Suppressor macrophage (primary cell): ENCODE measurements around the gene RBSN.

Source experiments
- DNase-seq, 4 experiments: peaks; one replicate each; pipeline ENCODE4 v3.0.0-alpha.2; 2020 to 2022

Gene RBSN

GRCh38 chr3:15056676-15057404 lies 42.1 kb downstream of the RBSN start:
- DNase-seq = no peak

DNA sequence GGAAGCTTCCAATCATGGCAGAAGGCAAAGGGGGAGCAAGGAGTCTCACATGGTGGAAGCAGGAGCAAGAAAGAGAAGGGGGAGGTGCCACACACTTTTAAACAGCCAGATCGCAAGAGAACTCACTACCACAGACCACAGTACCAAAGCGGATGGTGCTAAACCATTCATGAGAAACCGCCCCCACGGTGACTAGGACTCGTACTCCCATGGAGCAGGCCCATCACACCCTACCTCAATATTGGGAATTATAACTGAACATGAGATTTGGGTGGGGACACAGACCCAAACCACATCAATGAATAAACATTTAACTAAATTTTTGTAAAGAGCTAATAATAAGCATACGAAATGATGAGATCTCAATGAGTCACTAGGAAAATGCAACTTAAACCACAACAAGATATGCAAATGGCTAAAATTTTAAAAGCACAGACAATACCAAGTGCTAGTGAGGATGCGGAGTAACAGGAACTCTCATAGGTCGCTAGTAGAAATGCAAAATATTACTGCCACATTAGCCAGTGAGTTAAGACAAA lies 43.9 kb downstream of the RBSN start:
- DNase-seq = no peak

- no peak for DNase-seq
Measured at GRCh38 chr3:15053541-15053940, 45.4 kb downstream of the RBSN start.

DNA sequence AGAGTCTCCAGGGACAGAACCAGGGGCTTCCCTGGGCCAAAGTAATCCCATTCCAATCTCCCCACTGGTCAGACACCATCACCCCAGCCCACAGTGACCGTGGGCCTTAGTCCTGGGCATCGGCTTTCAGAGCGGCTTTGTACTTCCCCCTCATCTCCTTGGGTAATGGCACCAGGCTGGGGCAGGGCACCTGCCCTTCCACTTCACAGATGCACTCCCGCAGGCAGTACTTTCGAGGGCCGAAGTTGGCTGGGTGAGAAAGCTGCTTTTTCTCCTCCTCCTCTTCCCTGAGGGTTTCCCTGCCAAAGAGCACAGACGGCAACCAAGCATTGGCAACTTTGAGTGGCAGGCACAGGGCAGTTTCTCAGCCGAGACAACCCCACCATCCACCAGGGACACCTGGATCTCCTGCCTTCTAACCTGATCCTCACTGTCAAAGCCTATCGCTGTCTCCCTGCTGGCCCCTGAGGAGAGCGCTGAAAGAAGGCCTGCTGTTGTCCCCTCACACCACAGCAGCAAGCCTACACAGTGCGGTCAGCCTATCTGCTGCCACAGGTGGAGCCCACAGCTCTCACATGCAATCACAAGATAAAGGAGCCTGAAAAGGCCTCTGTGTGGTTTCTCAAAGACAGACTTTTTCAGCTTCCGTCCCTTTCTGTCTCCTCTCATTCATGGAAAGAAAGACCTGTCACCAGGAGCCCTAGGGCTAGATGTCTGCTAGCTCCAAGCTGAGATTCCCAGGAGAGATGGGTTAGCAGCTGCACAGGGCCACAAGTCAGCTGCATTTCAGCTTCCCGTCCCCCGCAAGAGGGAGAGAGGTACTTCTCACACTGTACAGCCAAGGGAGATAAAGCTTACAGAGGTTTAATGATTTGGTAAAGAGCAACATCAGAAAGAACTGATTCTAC lies 46.4 kb downstream of the RBSN start:
- DNase-seq = no peak

GRCh38 chr3:15051531-15051930 lies 47.4 kb downstream of the RBSN start:
- peak; percentile 52 to 67 (median 57) for DNase-seq

DNA sequence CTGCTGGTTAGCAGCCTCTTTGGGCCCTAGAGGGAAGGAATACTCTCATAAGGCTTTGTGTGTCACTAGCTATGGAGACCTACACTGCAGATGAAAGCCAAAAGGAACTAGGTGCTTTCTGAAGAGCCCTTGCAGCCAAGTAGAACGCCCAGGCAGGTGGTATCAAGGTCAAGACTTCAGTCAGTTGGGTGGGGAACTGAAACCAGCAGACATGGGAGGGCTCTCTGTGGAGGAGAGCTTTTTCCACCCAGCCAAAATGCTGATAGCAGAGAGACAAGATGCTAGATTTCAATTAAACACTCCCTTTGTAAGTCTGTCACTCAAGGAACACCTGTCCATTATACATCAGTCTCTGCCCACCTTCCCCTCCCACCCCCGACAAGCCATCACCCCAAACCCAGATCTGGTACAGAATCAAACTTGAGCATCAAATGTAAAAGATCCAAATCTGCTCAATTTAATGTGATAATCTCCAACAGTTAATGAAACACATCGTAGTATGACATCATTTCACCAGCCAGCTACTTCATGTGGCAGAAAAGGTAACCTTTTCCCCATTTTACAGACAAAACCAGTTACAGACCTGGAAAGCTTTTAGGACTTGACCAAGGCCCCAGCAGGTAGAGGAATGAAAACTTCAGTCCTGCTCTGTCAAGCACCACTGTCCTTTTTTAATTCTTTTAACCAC lies 48.4 kb downstream of the RBSN start:
- no peak for DNase-seq

DNA sequence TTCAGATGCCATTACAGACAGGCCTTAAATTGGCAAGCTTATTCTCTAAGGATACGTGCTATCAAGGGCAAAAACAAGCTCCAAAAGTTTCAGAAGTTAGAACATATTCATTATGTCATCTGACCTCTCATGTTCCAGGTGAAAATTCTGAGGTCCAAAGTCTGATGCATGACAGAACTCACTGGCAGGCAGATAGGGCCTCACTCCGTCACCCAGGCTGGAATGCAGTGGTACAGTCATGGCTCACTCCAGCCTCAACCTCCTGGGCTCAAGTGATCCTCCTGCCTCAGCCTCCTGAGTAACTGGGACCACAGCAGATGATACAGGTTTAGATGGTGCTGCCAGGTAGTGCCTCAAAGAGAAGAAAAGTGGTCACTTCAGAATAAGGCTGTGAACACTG lies 49.4 kb downstream of the RBSN start:
- no peak for DNase-seq

- no peak for DNase-seq
Measured at GRCh38 chr3:15045667-15046066, 53.3 kb downstream of the RBSN start.

DNA sequence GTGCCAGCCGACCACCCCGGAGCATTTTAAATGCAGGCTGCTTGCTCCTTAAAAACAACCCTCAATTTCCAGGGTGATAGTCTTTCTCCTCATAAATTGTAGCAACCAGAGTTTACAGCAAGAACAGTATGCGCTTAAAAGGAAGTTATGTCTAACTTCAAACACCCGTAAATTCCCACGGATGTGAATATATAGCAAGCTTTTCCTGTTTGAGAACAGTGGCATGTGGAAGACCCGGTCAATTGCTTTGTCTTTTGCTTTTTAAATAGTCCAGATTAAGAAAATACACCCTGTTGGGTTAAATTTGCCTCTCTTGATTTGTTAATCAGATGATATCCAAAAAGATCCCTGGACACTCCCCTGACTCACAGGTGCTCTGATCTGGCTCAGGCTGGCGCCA lies 54.6 kb downstream of the RBSN start:
- no peak for DNase-seq

DNA sequence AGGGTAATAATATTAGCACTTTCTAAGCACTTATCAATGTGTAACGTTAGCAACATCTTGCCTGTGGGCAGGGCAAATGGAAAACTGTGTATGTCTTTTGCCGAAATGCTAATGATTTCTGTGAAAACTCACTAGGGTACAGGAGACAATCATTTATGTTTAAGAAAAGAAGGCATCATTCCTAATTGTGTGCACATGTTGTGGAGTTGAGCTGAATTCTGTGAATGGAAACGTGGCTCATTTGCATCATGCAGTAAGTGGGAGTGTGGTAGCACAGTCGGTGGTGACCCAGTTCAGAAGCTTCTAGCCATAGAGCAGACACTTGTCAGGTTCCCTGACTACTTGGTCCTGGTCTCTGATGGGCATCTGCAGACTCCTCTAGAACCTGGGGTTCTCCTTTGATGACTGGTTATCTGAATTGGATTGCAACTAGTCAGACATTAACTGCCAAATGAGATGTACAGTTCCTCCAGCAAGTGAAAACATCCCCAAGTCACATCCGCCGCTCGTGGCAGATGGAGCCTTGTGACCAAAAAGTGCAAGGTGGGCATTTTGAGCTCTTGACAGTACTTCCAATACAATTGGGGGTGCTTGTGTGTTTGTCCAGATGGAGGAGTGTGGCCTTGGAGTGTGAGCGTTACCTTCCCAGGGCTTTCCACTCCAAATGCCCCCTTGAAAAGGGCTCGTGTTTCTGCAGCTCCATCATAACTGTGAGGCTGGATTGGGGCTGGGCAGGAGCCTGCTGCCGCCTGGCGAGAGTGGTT lies 55.4 kb downstream of the RBSN start:
- DNase-seq = no peak

- no peak for DNase-seq
Measured at GRCh38 chr3:15042936-15043335, 56.0 kb downstream of the RBSN start.

DNA sequence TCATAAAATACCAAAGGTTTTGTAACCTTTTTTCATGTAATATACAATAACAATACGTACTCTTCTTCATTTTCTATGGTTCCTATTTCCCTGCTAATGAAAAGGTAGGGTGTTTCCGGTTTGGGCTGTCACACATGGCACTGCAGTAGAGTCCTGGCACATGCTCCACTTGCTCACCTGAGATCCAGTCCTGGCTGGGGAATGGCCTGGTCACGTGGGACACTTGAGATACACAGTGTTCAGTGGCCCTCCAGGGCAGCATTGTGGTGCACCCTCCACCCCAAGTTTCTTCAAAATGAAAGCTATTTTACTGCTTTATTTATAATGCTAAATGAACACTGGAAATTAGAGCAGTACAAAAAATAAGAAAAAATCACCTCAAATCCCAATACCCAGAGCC lies 57.0 kb downstream of the RBSN start:
- DNase-seq = no peak

GRCh38 chr3:15040844-15041243 lies 58.1 kb downstream of the RBSN start:
- no peak for DNase-seq

DNA sequence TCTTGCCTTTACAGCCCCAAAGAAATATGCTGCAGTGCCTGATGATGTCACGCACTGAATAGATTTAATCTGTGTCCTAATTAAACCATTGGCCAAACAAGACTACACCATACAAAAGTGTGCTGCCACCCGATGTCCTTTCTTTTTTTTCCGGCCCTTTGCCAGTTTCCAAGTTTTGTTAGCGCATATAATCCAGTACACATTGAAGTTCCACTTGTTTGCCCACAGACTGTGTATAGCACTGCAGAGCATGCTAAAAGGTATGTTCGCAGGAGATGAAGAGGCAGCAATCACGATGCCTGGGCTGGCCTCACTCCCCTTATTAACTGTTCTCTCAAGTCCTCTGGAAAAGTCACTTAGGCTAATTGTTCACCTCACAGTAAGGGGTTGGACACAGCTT lies 60.6 kb downstream of the RBSN start:
- DNase-seq = no peak

DNA sequence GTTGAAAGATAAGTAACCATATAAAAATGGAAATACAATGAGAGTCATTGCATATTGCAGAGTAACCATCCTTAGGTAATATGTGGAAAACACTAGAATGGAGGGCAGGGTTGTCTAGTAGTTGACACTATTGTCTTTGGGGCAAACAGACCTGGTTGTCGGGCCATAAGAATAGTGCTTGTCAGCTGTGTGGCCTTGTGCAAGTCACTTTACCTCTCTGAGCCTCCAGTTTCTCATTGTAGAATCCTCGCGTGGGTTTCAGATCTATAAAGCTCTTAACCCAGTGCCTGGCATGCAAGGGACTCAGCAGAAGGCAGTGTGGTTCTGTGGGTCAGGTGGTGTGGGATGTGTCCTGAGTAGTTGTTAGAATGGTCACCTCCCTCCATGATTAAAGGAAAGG lies 65.8 kb downstream of the RBSN start:
- no peak for DNase-seq

DNA sequence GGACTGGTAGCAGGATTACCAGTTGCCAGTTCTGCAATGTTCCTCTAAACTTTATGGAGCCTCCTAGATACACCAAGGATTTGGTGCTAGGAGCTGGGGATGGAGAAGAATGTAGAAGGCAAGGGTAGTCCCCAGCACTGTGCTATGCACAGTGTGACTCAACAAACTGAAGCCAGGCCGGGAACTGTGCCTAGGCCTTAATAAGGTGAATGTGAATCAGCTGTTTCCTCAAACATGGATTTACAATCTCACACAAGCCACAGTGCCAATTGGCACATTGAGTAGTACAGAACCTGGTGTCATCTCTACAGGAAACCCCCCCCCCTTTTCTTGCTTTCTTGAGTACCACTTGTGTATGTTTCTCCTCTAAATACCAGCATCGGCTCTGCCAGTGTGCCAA lies 66.3 kb downstream of the RBSN start:
- no peak for DNase-seq

GRCh38 chr3:15029625-15030024 lies 69.3 kb downstream of the RBSN start:
- DNase-seq = no peak

DNA sequence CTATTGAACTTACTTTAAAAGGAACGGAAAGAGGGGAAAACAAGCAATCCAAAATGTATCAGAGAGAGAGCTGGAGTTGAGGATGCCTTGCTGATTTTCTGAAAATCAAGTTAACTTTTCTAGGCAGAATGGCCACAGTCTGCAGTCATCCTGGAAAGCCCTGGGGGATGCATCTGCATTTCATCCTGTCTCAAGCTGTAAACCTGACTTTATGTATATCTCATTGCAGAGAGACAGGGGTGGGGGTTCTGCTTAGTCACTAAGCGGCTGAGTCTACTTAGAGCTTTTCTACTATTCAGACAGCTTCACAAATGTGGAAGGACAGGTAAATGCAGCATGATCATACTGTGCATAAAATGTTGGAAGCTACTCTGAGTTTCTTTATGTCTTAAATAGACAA lies 75.2 kb downstream of the RBSN start:
- no peak for DNase-seq

GRCh38 chr3:15023249-15023648 lies 75.7 kb downstream of the RBSN start:
- DNase-seq = no peak
